TTC549 (cell line): ENCODE measurements around the gene SERINC2.

ENCODE experiments used
- FAIRE-seq: peaks from 2 replicates; lab custom pipeline; 2012; peaks lifted over from hg19 to GRCh38; lab: Jason Lieb, UNC

Gene SERINC2

GRCh38 chr1:31434101-31434871, 21.3 kb downstream of the SERINC2 start:
- FAIRE-seq = no peak

GRCh38 chr1:31434979-31435378, 22.0 kb downstream of the SERINC2 start:
- no peak for FAIRE-seq

- no peak for FAIRE-seq
These were observed 22.7 kb downstream of the SERINC2 start for GRCh38 chr1:31435471-31436409.

GRCh38 chr1:31436596-31437432, 23.8 kb downstream of the SERINC2 start:
- FAIRE-seq = no peak

GRCh38 chr1:31437433-31438037, 24.5 kb downstream of the SERINC2 start:
- FAIRE-seq = no peak

- no peak for FAIRE-seq
These were observed 26.3 kb downstream of the SERINC2 start for GRCh38 chr1:31439276-31439675.

GRCh38 chr1:31441073-31441472, 28.1 kb downstream of the SERINC2 start:
- no peak for FAIRE-seq

GRCh38 chr1:31441558-31441957, 28.5 kb downstream of the SERINC2 start:
- FAIRE-seq = no peak

GRCh38 chr1:31441970-31442647, 29.1 kb downstream of the SERINC2 start:
- no peak for FAIRE-seq

- FAIRE-seq = no peak
These were observed 29.6 kb downstream of the SERINC2 start for GRCh38 chr1:31442648-31442994.

GRCh38 chr1:31443673-31444072, 30.7 kb downstream of the SERINC2 start:
- no peak for FAIRE-seq

GRCh38 chr1:31444725-31445448, 31.9 kb downstream of the SERINC2 start:
- no peak for FAIRE-seq

GRCh38 chr1:31445951-31446350, 32.9 kb downstream of the SERINC2 start:
- no peak for FAIRE-seq

- no peak for FAIRE-seq
These were observed 34.2 kb downstream of the SERINC2 start for GRCh38 chr1:31447210-31447609.

GRCh38 chr1:31453384-31454079, 40.5 kb downstream of the SERINC2 start:
- FAIRE-seq = no peak

GRCh38 chr1:31458287-31458896, 45.4 kb downstream of the SERINC2 start:
- no peak for FAIRE-seq

GRCh38 chr1:31460027-31460426, 47.0 kb downstream of the SERINC2 start:
- no peak for FAIRE-seq

- no peak for FAIRE-seq
These were observed 54.1 kb downstream of the SERINC2 start for GRCh38 chr1:31467005-31467674.

GRCh38 chr1:31470794-31471315, 57.8 kb downstream of the SERINC2 start:
- FAIRE-seq = no peak
